AG04450 (cell line): ENCODE results near the gene VPS8. TPM values are rescaled to one million over a fixed set of nuclear protein-coding genes. Genes with fewer than 3 reads are reported as not detected.
"Not testable (repeated sequence)": the region's sequence is repeated elsewhere in the genome, so short reads cannot be mapped to it uniquely, and the experiment has no call there.

ENCODE experiments used
- CTCF ChIA-PET: fragments of 300-600, 350-600 bp; formaldehyde crosslinking; extraction: SDS; loops from one replicate; lab custom pipeline; 2022; ENCODE audit warnings: antibody characterized with exemption, inconsistent platforms; lab: Charles Lee
- POLR2A ChIA-PET: fragments of 350-600 bp; formaldehyde crosslinking; extraction: SDS; loops from one replicate; lab custom pipeline; 2021; ENCODE audit warnings: antibody characterized with exemption, inconsistent platforms; lab: Yijun Ruan, JAX
- DNase-seq: peaks from one replicate; pipeline ENCODE4 v3.0.0-alpha.2; 2011; ENCODE audit warnings: low read depth, low spot score
- H3K27ac ChIP-seq: one replicate; pipeline ENCODE4 v1.5.1; 2012; ENCODE audit warnings: low read depth, low read length, control low read depth
- H3K27me3 ChIP-seq: one replicate; pipeline ENCODE4 v1.6.0; 2012; ENCODE audit warnings: low read length; ENCODE audit not compliant: control insufficient read depth, insufficient read depth
- H3K4me3 ChIP-seq: 2 replicates; pipeline ENCODE4 v1.5.1; 2011; ENCODE audit warnings: mild to moderate bottlenecking, low read depth, low read length, control low read depth
- H3K9me3 ChIP-seq: 2 replicates; pipeline ENCODE4 v1.5.1; 2012; ENCODE audit warnings: low read length; ENCODE audit not compliant: control insufficient read depth, insufficient read depth
- polyA plus RNA-seq: library from polyadenylated mRNA; depleted of rRNA; stranded (reverse); fragments of >200 nt; gene quantifications from 2 replicates; pipeline ENCODE4 v1.2.3, GENCODE V29; 2011
- TF ChIP-seq, protein P1 (sequence below): IDR thresholded peaks from 2 replicates; pipeline ENCODE4 v1.5.1; 2011; ENCODE audit warnings: low read depth, low read length, control low read depth, inconsistent platforms

VPS8 gene
- polyA plus RNA-seq, 1 experiment: 40.6 TPM

DNA sequence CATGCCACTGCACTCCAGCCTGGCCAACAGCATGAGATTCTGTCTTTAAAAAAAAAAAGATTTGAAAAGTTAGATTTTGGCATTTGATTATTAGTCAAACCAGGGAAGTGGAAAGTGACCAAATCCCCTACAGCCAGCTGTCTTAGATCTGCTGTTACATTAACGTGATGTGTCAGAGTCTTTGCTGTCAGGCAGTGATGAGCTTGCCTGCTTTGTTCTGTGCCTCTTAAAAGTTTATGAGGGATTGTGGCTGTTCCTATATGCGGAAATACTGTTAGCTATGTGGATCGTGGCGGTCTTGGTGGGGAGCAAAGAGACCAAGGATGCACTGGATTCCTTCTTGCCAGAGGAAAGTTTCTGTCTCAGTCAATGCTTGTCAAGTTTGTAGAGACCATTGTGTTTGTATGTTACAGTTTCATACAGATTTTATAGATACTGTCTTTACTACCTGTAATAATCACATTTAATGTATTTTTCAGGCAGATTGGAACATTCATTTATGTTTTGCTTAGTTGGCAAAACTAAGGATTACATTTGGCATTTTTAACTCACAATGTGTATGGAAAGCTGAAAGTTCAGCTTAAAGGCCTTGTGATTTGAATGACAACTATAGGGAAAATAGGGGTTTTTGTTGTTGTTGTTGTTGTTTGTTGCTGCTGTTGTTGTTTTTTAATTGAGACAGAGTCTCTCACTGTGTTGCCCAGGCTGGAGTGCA, 137.4 kb downstream of the VPS8 start:
- DNase-seq: no peak
- POLR2A ChIA-PET: no interaction called here
- CTCF ChIA-PET: no interaction called here

DNA sequence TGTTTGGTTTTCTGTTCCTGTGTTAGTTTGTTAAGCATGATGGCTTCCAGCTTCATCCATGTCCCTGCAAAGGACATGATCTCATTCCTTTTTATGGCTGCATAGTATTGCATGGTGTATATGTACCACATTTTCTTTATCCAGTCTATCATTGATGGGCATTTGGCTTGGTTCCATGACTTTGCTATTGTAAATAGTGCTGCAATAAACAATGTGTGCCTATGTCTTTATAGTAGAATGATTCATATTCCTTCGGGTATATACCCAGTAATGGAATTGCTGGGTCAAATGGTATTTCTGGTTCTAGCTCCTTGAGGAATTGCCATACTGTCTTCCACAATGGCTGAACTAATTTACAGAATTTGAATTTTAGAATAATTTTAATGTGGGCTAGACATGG, 138.8 kb downstream of the VPS8 start:
- DNase-seq, H3K27me3 ChIP-seq, H3K4me3 ChIP-seq, POLR2A ChIA-PET, CTCF ChIA-PET, H3K27ac ChIP-seq, H3K9me3 ChIP-seq: not testable (repeated sequence)

More for the DNA sequence above, 137.4 kb downstream of the VPS8 start:
- Histone ChIP-seq H3K9me3 (no peaks in the 10 kb centered on the region), H3K4me3 (no peak overlapping the region), H3K27me3 (no peaks in the 10 kb centered on the region), H3K27ac (no peak overlapping the region)
- TF ChIP-seq, protein P1, sequence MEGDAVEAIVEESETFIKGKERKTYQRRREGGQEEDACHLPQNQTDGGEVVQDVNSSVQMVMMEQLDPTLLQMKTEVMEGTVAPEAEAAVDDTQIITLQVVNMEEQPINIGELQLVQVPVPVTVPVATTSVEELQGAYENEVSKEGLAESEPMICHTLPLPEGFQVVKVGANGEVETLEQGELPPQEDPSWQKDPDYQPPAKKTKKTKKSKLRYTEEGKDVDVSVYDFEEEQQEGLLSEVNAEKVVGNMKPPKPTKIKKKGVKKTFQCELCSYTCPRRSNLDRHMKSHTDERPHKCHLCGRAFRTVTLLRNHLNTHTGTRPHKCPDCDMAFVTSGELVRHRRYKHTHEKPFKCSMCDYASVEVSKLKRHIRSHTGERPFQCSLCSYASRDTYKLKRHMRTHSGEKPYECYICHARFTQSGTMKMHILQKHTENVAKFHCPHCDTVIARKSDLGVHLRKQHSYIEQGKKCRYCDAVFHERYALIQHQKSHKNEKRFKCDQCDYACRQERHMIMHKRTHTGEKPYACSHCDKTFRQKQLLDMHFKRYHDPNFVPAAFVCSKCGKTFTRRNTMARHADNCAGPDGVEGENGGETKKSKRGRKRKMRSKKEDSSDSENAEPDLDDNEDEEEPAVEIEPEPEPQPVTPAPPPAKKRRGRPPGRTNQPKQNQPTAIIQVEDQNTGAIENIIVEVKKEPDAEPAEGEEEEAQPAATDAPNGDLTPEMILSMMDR: no peak

GRCh38 chr3:184952671-184953070, 140.7 kb downstream of the VPS8 start:
- no peaks in the 10 kb centered on the region for H3K9me3 ChIP-seq
- no peak overlapping the region for H3K27ac ChIP-seq
- no peak for DNase-seq
- ChIA-PET POLR2A (no interaction called here), CTCF (no interaction called here)
- TF ChIP-seq, protein P1: no peak
- H3K27me3 ChIP-seq: no peaks in the 10 kb centered on the region
- H3K4me3 ChIP-seq: no peak overlapping the region

- Histone ChIP-seq H3K9me3 (no peaks in the 10 kb centered on the region), H3K4me3 (no peak overlapping the region), H3K27ac (no peak overlapping the region), H3K27me3 (no peaks in the 10 kb centered on the region)
- TF ChIP-seq, protein P1: no peak
- ChIA-PET POLR2A (no interaction called here), CTCF (interaction anchor here (0.6 kb wide), 1 partner anchor 356 kb away, joined by 6 read pairs; no protein-coding TSS in a partner anchor)
- DNase-seq: no peak
Measured at GRCh38 chr3:184953401-184953800, 141.4 kb downstream of the VPS8 start.

- POLR2A ChIA-PET: no interaction called here
- TF ChIP-seq, protein P1: no peak
- H3K27me3 ChIP-seq: no peaks in the 10 kb centered on the region
- H3K4me3 ChIP-seq: no peak overlapping the region
- H3K27ac ChIP-seq: no peak overlapping the region
- H3K9me3 ChIP-seq: no peaks in the 10 kb centered on the region
- CTCF ChIA-PET: no interaction called here
- DNase-seq: no peak
Measured at GRCh38 chr3:184954251-184954650, 142.3 kb downstream of the VPS8 start.

DNA sequence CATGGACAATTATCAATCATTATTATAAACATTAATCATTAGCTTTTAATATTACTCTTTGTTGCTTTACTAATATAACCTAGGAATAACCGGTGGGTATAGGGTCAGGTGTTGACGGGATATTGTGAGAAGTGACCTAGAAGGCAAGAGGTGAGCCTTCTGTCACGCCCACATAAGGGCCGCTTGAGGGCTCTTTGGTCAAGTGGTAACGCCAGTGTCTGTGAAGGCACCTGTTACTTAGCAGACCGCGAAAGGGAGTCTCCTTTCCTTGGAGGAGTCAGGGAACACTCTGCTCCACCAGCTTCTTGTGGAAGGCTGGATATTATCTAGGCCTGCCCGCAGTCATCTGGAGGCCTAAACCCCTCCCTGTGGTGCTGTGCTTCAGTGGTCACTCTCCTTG, 142.9 kb downstream of the VPS8 start:
- POLR2A ChIA-PET, H3K27me3 ChIP-seq, CTCF ChIA-PET, H3K9me3 ChIP-seq, H3K4me3 ChIP-seq, H3K27ac ChIP-seq, DNase-seq: not testable (repeated sequence)
